Measurements from ENCODE around the gene KCNN3.

GRCh38 chr1:154769193-154769895 lies 100.7 kb downstream of the KCNN3 start:
- TF ChIP-seq NFE2L1 (CRISPR knock-in tag; IDR thresholded peaks at IDR 0.05; ENCODE audit: borderline replicate concordance): no peak
- TF ChIP-seq YEATS2 (CRISPR knock-in tag; IDR thresholded peaks at IDR 0.05; ENCODE audit: borderline replicate concordance): no peak
- TF ChIP-seq HNRNPK (IDR thresholded peaks at IDR 0.05; ENCODE audit: low read depth, low read length, poor library complexity, severe bottlenecking): no peak
- no peak for TF ChIP-seq ZNF510 (CRISPR knock-in tag; IDR thresholded peaks at IDR 0.05; ENCODE audit: low read depth)
- no peak for TF ChIP-seq ZBTB42 (CRISPR knock-in tag; IDR thresholded peaks at IDR 0.05)
- TF ChIP-seq HCFC1 (IDR thresholded peaks at IDR 0.05; ENCODE audit: low read depth, low read length): no peak
- TF ChIP-seq, protein P1, sequence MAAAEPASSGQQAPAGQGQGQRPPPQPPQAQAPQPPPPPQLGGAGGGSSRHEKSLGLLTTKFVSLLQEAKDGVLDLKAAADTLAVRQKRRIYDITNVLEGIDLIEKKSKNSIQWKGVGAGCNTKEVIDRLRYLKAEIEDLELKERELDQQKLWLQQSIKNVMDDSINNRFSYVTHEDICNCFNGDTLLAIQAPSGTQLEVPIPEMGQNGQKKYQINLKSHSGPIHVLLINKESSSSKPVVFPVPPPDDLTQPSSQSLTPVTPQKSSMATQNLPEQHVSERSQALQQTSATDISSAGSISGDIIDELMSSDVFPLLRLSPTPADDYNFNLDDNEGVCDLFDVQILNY (CRISPR knock-in tag; conservative IDR thresholded peaks at IDR 0.05): no peak

Measured in HepG2 (cell line).